Testis (tissue), 2 donors: Measurements from ENCODE around the gene TPRG1.

ENCODE experiments used
- CTCF ChIP-seq, 3 experiments: fragments of 450-650 bp in 2 of 3; fragments of 200-600 bp in 1 of 3; sonication (generic) in 1 of 3; IDR thresholded peaks; one replicate each; pipeline ENCODE4 v1.5.1; 2016 to 2019; ENCODE audit warnings: antibody characterized with exemption in 3 of 3, mild to moderate bottlenecking in 2 of 3, moderate library complexity in 1 of 3
- POLR2A ChIP-seq: fragments of 450-650 bp; IDR thresholded peaks from one replicate; pipeline ENCODE4 v1.6.1; 2017; ENCODE audit warnings: antibody characterized with exemption, mild to moderate bottlenecking, moderate library complexity

- TF ChIP-seq CTCF (IDR thresholded peaks at IDR 0.05): no peak
- TF ChIP-seq POLR2A: no peak
Measured at GRCh38 chr3:189138901-189139610, 32.7 kb upstream of the TPRG1 start.
